EH (cell line): Measurements from ENCODE around the gene COG7.
"Not testable (repeated sequence)": the region's sequence is repeated elsewhere in the genome, so short reads cannot be mapped to it uniquely, and the experiment has no call there.

Source experiments
- DNase-seq: peaks from one replicate; pipeline ENCODE4 v3.0.0-alpha.2; 2015; ENCODE audit warnings: low read depth

COG7 gene

GRCh38 chr16:23384878-23385277, 68.1 kb downstream of the COG7 start:
- DNase-seq, result no peak

GRCh38 chr16:23383881-23384280, 69.1 kb downstream of the COG7 start:
- DNase-seq, result no peak

- no peak for DNase-seq
Measured at GRCh38 chr16:23382279-23382678, 70.7 kb downstream of the COG7 start.

GRCh38 chr16:23381702-23382101, 71.3 kb downstream of the COG7 start:
- DNase-seq, result not testable (repeated sequence)

GRCh38 chr16:23380501-23380951, 72.5 kb downstream of the COG7 start:
- no peak for DNase-seq

GRCh38 chr16:23379707-23380106, 73.3 kb downstream of the COG7 start:
- no peak for DNase-seq

DNA sequence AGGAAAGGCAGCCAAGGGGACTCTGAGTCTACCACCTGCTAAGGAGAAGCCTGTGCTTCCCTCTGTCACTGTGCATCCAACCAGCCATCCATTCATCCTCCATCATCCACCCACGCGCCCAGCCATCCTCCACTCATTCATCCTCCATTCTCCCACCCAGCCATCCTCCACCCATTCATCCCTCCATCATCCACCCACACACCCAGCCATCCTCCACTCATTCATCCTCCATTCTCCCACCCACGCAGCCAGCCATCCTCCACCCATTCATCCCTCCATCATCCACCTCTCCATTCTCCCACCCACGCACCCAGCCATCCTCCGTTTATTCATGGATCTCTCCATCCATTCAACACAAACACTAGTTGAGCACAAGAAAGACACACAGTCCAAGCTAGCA, 74.1 kb downstream of the COG7 start:
- no peak for DNase-seq

- DNase-seq, result no peak
Measured at GRCh38 chr16:23378256-23378655, 74.7 kb downstream of the COG7 start.

GRCh38 chr16:23377071-23377931, 75.7 kb downstream of the COG7 start:
- DNase-seq, result no peak

DNA sequence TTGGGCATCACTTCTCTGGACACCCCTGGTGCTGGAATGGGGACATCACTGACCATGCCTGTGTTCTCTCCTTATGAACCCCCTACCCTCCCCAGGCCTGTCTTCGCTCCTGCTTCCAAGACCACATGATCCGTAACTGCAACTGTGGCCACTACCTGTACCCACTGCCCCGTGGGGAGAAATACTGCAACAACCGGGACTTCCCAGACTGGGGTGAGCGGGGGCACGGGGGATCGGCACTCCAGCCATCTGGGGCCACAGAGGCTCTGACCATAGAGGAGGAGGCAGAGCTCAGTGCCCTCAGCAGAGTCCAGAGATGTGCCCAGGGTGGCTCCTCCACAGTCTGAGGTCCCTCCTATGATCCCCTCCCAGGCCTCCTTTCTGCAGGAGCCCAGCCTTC, 77.3 kb downstream of the COG7 start:
- DNase-seq, result no peak

DNA sequence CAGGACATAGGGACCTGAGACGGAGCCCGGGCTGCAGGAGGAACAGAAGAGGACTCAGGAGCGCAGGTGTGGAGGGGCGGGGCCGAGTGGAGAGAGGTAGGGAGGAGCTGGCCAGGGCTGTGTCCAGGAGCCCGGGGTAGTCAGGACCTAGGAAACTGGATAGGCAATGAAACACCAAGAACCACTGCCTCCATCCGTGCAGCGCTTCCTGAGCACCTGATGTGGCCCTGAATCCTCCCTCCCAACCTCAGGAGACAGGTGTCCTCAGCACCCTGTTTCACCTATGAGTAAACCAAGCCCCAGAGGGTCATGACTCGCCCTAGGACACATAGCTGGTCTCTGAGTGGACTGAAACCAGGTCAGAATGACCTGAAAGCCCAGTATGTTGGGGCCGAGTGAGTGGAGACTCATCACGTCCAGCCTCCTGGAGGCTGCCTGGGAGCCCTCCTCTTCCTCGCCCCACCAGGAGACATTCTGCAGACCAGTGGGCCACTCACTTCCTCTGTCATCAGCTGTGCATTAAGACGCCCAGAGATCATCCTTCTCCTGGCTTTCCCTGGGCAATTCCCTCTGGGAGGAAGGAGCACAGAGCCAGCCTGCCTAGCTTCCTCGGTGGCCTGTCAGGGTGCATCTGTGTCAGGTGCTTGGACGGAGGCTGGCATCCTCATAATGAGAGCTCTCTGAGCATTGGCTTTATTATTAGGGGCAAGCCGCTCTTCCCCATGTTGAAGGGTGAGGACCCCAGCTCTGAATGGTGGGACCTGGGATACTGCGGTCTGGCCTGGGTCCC, 78.1 kb downstream of the COG7 start:
- DNase-seq, result no peak

DNA sequence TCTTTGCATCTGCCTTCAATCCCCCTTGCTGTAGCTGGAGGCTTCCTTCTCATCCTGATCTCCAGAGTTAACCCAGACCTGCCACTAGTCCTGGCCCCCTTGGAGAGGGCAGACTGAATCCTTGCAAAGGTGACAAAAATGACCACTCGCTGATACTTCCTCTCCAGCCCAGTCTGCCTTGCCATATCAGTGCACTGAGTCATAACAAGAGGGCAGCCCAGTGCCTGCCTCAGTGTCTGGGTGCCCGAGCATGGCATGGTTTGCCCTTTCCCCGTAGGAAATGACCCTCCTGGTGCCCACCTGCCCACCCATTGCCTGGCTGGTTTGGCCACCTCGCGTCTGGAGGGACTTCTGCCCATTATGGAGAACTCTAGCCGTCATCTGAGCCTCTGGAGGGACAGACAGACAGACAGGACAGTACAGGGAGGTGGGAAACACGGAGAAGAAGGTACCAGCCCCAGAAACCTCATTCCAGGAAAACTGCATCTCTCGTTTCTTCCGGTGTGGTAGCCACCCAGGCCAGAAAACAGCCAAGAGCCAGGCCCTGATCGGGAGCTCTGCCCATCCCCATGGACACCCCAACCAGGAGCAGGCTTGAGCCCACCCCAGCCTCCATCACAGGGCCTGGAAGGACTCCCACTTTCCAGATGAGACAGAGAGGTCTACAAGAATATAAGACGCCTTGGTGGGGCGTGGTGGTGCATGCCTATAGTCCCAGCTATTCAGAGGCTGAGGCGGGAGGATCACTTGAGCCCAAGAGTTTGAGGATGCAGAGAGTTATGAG, 79.4 kb downstream of the COG7 start:
- DNase-seq, result no peak

GRCh38 chr16:23371368-23371767, 81.6 kb downstream of the COG7 start:
- DNase-seq, result no peak

DNA sequence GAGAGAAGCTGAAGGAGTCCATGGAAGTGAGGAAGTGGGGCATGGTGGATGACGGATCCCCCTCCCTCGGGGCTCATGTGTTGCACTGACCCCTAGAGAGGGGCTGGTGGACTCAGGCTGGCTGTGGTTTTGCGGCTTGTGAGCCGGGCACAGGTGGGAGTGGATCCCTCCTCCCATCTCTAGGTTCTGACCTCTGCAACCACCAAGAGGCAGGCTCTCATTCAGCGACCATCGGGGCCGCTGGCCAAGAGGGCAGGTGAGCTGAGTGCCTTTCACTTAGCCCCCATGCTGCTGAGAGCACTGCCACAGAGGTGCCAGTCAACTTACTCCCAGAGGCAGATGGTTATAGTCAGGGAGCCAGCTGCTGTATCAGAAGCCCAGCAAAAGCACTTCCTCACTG, 83.6 kb downstream of the COG7 start:
- no peak for DNase-seq

- DNase-seq, result no peak
Measured at GRCh38 chr16:23368469-23368868, 84.5 kb downstream of the COG7 start.

- no peak for DNase-seq
Measured at GRCh38 chr16:23367988-23368387, 85.0 kb downstream of the COG7 start.

GRCh38 chr16:23367564-23367963, 85.4 kb downstream of the COG7 start:
- no peak for DNase-seq

- DNase-seq, result not testable (repeated sequence)
Measured at GRCh38 chr16:23366341-23366740, 86.6 kb downstream of the COG7 start.

DNA sequence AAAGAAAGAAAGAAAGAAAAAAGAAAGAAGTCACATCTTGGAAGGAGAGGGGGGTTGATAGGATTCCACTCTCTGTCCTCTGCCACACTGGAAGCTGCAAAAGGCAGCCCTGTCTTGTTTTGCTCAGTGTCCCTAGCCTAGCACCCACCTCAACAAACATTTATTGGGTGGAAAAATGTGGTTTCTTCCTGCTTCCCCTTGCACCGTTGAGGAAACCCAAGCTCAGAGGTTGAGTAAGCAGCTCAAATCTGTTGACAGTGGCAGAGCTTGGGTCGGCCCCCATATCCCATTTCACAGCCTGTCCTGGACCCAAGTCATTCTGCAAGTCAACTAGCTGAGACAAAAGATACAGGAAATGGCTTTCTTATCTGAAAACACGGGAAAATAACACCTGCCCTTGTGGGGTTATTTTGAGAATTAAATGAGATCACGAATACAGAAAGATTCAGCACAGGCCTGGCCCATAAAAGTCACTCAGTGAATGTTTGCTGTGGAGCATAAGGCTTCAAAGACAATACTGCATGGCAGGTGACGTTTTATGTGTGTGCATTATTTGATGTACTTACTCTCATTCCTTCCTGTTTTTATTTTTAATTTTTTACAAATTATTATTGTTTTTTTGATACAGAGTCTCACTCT, 87.3 kb downstream of the COG7 start:
- no peak for DNase-seq

- DNase-seq, result no peak
Measured at GRCh38 chr16:23362460-23363317, 90.3 kb downstream of the COG7 start.
